Astrocyte of the spinal cord (primary cell): ENCODE results near the gene COL4A5.

Source experiments
- DNase-seq: peaks from one replicate; pipeline ENCODE4 v3.0.0; 2011; ENCODE audit warnings: low read depth, low spot score
- H3K4me3 ChIP-seq: 2 replicates; pipeline ENCODE4 v1.5.1; 2011; ENCODE audit warnings: low read depth, mild to moderate bottlenecking, low read length, moderate library complexity
- in situ Hi-C: cut with HindIII; loops from 2 replicates; pipeline ENCODE4 v1.10.0; 2017; ENCODE audit warnings: low sequenced_read_pairs
- TF ChIP-seq, protein P1 (sequence below): IDR thresholded peaks from 2 replicates; pipeline ENCODE4 v1.5.1; 2012; ENCODE audit warnings: low read depth, mild to moderate bottlenecking, low read length, inconsistent platforms

Gene COL4A5

GRCh38 chrX:108412783-108413182 is 26.9 kb upstream of the COL4A5 start:
- no peak overlapping the region for H3K4me3 ChIP-seq
- TF ChIP-seq, protein P1, sequence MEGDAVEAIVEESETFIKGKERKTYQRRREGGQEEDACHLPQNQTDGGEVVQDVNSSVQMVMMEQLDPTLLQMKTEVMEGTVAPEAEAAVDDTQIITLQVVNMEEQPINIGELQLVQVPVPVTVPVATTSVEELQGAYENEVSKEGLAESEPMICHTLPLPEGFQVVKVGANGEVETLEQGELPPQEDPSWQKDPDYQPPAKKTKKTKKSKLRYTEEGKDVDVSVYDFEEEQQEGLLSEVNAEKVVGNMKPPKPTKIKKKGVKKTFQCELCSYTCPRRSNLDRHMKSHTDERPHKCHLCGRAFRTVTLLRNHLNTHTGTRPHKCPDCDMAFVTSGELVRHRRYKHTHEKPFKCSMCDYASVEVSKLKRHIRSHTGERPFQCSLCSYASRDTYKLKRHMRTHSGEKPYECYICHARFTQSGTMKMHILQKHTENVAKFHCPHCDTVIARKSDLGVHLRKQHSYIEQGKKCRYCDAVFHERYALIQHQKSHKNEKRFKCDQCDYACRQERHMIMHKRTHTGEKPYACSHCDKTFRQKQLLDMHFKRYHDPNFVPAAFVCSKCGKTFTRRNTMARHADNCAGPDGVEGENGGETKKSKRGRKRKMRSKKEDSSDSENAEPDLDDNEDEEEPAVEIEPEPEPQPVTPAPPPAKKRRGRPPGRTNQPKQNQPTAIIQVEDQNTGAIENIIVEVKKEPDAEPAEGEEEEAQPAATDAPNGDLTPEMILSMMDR = no peak
- in situ Hi-C loops = no loop called here
- DNase-seq = no peak

GRCh38 chrX:108415146-108415545 is 24.5 kb upstream of the COL4A5 start:
- no peak overlapping the region for H3K4me3 ChIP-seq
- no peak for DNase-seq
- TF ChIP-seq, protein P1 = no peak
- in situ Hi-C loops = no loop called here

- H3K4me3 ChIP-seq = no peak overlapping the region
- TF ChIP-seq, protein P1 = no peak
- DNase-seq = peak; percentile 56
- in situ Hi-C loops = no loop called here
Measured at GRCh38 chrX:108415891-108416290, 23.7 kb upstream of the COL4A5 start.

DNA sequence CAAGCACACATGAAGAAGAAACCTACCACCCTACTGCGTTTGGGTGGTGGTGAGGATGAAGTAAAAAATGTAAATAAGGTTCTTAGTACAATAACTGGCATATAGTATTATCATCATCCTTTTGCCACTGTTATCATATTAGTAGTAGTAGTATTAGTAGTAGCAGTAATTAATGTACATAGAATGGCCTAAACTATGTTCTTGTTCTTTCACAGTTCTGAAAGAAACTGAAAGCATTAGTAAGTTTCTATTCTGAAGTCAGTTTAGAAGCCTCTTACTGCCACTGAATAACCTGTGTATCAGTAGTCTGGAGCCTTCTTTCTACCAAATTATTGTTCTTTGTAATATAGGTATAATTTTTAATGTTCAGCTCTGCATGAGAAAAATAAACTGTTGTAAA is 22.4 kb upstream of the COL4A5 start:
- in situ Hi-C loops = no loop called here
- H3K4me3 ChIP-seq = no peak overlapping the region
- TF ChIP-seq, protein P1 = no peak
- no peak for DNase-seq

GRCh38 chrX:108419401-108419800 is 20.2 kb upstream of the COL4A5 start:
- no peak for DNase-seq
- TF ChIP-seq, protein P1 = no peak
- H3K4me3 ChIP-seq = no peak overlapping the region
- in situ Hi-C loops = no loop called here

DNA sequence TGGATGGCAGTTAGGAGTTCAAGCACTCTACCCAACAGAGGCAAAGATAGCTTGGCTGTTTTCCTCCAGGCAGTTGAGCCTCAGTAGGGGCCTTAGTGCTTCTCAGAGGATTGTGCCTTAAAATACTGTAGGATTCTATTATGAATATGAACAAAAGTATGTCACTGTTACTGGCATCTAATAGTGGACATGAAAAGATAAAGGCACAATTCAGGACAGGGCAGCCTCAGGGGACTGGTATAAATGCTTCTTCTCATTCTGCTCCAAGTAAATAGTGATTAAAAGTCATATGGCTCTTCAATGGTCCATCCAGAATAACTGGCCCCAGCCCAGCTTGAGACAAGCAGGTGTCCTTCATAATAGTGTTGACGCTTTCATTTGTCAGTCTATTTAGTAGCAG is 19.2 kb upstream of the COL4A5 start:
- TF ChIP-seq, protein P1 = no peak
- H3K4me3 ChIP-seq = no peak overlapping the region
- no peak for DNase-seq
- in situ Hi-C loops = no loop called here

DNA sequence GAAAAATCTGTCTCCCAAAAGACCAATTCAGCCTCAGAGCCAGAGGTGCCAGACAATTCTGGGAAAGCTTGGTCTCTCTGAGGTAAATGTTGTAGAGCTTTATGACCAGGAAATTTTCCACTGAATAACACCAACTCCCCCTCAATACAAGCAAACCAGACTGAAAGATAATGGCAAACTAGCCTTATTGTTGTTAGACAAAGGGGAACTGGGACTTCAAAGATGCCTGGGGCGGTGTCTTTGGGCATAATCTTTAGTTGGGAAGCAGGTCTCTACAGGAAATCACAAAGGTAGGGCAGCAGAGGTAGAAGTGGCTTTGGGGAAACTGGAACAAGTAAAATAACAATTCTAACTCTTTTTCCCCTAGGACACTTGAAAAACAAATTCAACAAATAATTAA is 13.4 kb upstream of the COL4A5 start:
- TF ChIP-seq, protein P1 = no peak
- in situ Hi-C loops = no loop called here
- H3K4me3 ChIP-seq = no peak overlapping the region
- no peak for DNase-seq
